WERI-Rb-1 (cell line): ENCODE measurements around the gene TAC1.
"Not testable (repeated sequence)": the region's sequence is repeated elsewhere in the genome, so short reads cannot be mapped to it uniquely, and the experiment has no call there.

Source experiments
- DNase-seq: peaks from one replicate; pipeline ENCODE4 v3.0.0-alpha.2; 2020
- H3K27ac ChIP-seq: fragments of 250-450 bp; sonication (Bioruptor Pico); 2 replicates; pipeline ENCODE4 v1.5.1; 2020; ENCODE audit warnings: mild to moderate bottlenecking, moderate library complexity
- H3K27me3 ChIP-seq: fragments of 250-450 bp; sonication (Bioruptor Pico); 2 replicates; pipeline ENCODE4 v1.5.1; 2021; ENCODE audit warnings: mild to moderate bottlenecking, low read depth, moderate library complexity; ENCODE audit not compliant: insufficient read depth, severe bottlenecking
- H3K36me3 ChIP-seq: fragments of 250-450 bp; sonication (Bioruptor Pico); 2 replicates; pipeline ENCODE4 v1.5.1; 2020; ENCODE audit warnings: mild to moderate bottlenecking, moderate library complexity
- H3K4me3 ChIP-seq: 2 replicates; pipeline ENCODE4 v1.5.1; 2011; ENCODE audit warnings: low read depth, mild to moderate bottlenecking, control low read depth, low read length
- H3K9me3 ChIP-seq: fragments of 250-450 bp; sonication (Bioruptor Pico); 2 replicates; pipeline ENCODE4 v1.5.1; 2021; ENCODE audit warnings: mild to moderate bottlenecking, moderate library complexity; ENCODE audit not compliant: severe bottlenecking
- CTCF ChIP-seq: IDR thresholded peaks from 2 replicates; pipeline ENCODE4 v1.5.1; 2011; ENCODE audit warnings: low read depth, mild to moderate bottlenecking, control low read depth, inconsistent platforms, low read length

The TAC1 gene

GRCh38 chr7:97751566-97751965 lies 19.7 kb downstream of the TAC1 start:
- Histone ChIP-seq H3K36me3 (no peaks in the 10 kb centered on the region), H3K27me3 (no peaks in the 10 kb centered on the region), H3K27ac (no peak overlapping the region), H3K9me3 (no peaks in the 10 kb centered on the region), H3K4me3 (no peak overlapping the region)
- no peak for DNase-seq
- no peak for TF ChIP-seq CTCF

GRCh38 chr7:97752215-97752614 lies 20.3 kb downstream of the TAC1 start:
- TF ChIP-seq CTCF, result no peak

GRCh38 chr7:97757824-97758223 lies 25.9 kb downstream of the TAC1 start:
- Histone ChIP-seq H3K27ac (no peak overlapping the region), H3K4me3 (no peak overlapping the region), H3K9me3 (no peaks in the 10 kb centered on the region), H3K36me3 (no peaks in the 10 kb centered on the region), H3K27me3 (no peaks in the 10 kb centered on the region)
- TF ChIP-seq CTCF, result no peak
- no peak for DNase-seq

More at GRCh38 chr7:97752215-97752614, 20.3 kb downstream of the TAC1 start:
- Histone ChIP-seq H3K36me3 (no peaks in the 10 kb centered on the region), H3K27me3 (no peaks in the 10 kb centered on the region), H3K27ac (no peak overlapping the region), H3K4me3 (no peak overlapping the region), H3K9me3 (no peaks in the 10 kb centered on the region)
- DNase-seq, result no peak

GRCh38 chr7:97770850-97771249 lies 39.0 kb downstream of the TAC1 start:
- H3K27ac ChIP-seq, result no peak overlapping the region
- no peaks in the 10 kb centered on the region for H3K36me3 ChIP-seq
- H3K27me3 ChIP-seq, result no peaks in the 10 kb centered on the region
- no peak for DNase-seq
- no peaks in the 10 kb centered on the region for H3K9me3 ChIP-seq
- no peak for TF ChIP-seq CTCF
- H3K4me3 ChIP-seq, result no peak overlapping the region

- H3K4me3 ChIP-seq, result no peak overlapping the region
- no peak overlapping the region for H3K27ac ChIP-seq
- no peaks in the 10 kb centered on the region for H3K36me3 ChIP-seq
- no peak for TF ChIP-seq CTCF
- no peaks in the 10 kb centered on the region for H3K9me3 ChIP-seq
- no peak for DNase-seq
- H3K27me3 ChIP-seq, result no peaks in the 10 kb centered on the region
Measured at GRCh38 chr7:97771576-97771975, 39.7 kb downstream of the TAC1 start.

GRCh38 chr7:97772045-97772901 lies 40.4 kb downstream of the TAC1 start:
- no peaks in the 10 kb centered on the region for H3K9me3 ChIP-seq
- no peak for TF ChIP-seq CTCF
- no peak overlapping the region for H3K27ac ChIP-seq
- H3K36me3 ChIP-seq, result no peaks in the 10 kb centered on the region
- H3K27me3 ChIP-seq, result no peaks in the 10 kb centered on the region
- H3K4me3 ChIP-seq, result no peak overlapping the region
- DNase-seq, result no peak

GRCh38 chr7:97786398-97786797 lies 54.5 kb downstream of the TAC1 start:
- not testable (repeated sequence) for H3K27ac ChIP-seq, H3K9me3 ChIP-seq, H3K36me3 ChIP-seq, H3K27me3 ChIP-seq, H3K4me3 ChIP-seq, DNase-seq
